H9 (cell line): ENCODE results near the gene USP3. TPM values are rescaled to one million over a fixed set of nuclear protein-coding genes. Genes with fewer than 3 reads are reported as not detected.

Experiments
- DNase-seq: peaks from one replicate; pipeline ENCODE4 v3.0.0-alpha.2; 2017
- H2AFZ ChIP-seq: one replicate; pipeline ENCODE4 v1.6.1; 2013; ENCODE audit warnings: mild to moderate bottlenecking, low read length, control low read depth, moderate library complexity
- H2AK5ac ChIP-seq: 2 replicates; pipeline ENCODE4 v1.6.1; 2013; ENCODE audit warnings: low read length, control low read depth, mixed read lengths; ENCODE audit not compliant: insufficient read length
- H2BK120ac ChIP-seq: one replicate; pipeline ENCODE4 v1.6.1; 2013; ENCODE audit warnings: low read depth, mild to moderate bottlenecking, low read length, control low read depth, inconsistent platforms; ENCODE audit not compliant: poor library complexity, severe bottlenecking
- H2BK12ac ChIP-seq: 2 replicates; pipeline ENCODE4 v1.6.1; 2013; ENCODE audit warnings: low read length, control low read depth, mixed read lengths, low read depth; ENCODE audit not compliant: insufficient read length
- H2BK15ac ChIP-seq: 2 replicates; pipeline ENCODE4 v1.6.1; 2013; ENCODE audit warnings: low read depth, low read length, control low read depth
- H2BK20ac ChIP-seq: one replicate; pipeline ENCODE4 v1.6.1; 2013; ENCODE audit warnings: low read depth, mild to moderate bottlenecking, low read length, control low read depth, inconsistent platforms; ENCODE audit not compliant: poor library complexity, severe bottlenecking
- H2BK5ac ChIP-seq: 2 replicates; pipeline ENCODE4 v1.6.1; 2013; ENCODE audit warnings: low read length, control low read depth, mixed read lengths; ENCODE audit not compliant: insufficient read length
- H3K14ac ChIP-seq: 2 replicates; pipeline ENCODE4 v1.6.1; 2013; ENCODE audit warnings: low read length, control low read depth; ENCODE audit not compliant: insufficient read depth
- H3K18ac ChIP-seq: 2 replicates; pipeline ENCODE4 v1.6.1; 2013; ENCODE audit warnings: low read depth, mild to moderate bottlenecking, mixed read lengths, low read length, control low read depth; ENCODE audit not compliant: insufficient read length
- H3K23ac ChIP-seq: 2 replicates; pipeline ENCODE4 v1.6.1; 2013; ENCODE audit warnings: low read length, control low read depth, mixed read lengths, low read depth; ENCODE audit not compliant: insufficient read length
- H3K23me2 ChIP-seq: 2 replicates; pipeline ENCODE4 v1.6.1; 2013; ENCODE audit warnings: low read depth, mild to moderate bottlenecking, mixed read lengths, low read length, control low read depth; ENCODE audit not compliant: insufficient read length, poor library complexity, severe bottlenecking
- H3K27ac ChIP-seq: 2 replicates; pipeline ENCODE4 v1.5.1; 2013; ENCODE audit warnings: low read length, control low read depth, mixed read lengths, low read depth; ENCODE audit not compliant: insufficient read length
- H3K27me3 ChIP-seq: 2 replicates; pipeline ENCODE4 v1.6.1; 2013; ENCODE audit warnings: low read length, control low read depth, inconsistent platforms; ENCODE audit not compliant: insufficient read depth
- H3K4ac ChIP-seq: 2 replicates; pipeline ENCODE4 v1.6.1; 2013; ENCODE audit warnings: low read depth, mild to moderate bottlenecking, control low read depth, inconsistent platforms, low read length, moderate library complexity
- H3K4me1 ChIP-seq: 2 replicates; pipeline ENCODE4 v1.6.1; 2013; ENCODE audit warnings: low read length, control low read depth, inconsistent platforms; ENCODE audit not compliant: insufficient read depth
- H3K4me2 ChIP-seq: 2 replicates; pipeline ENCODE4 v1.6.1; 2013; ENCODE audit warnings: low read length, control low read depth, mixed read lengths; ENCODE audit not compliant: insufficient read length, insufficient read depth
- H3K56ac ChIP-seq: 2 replicates; pipeline ENCODE4 v1.6.1; 2013; ENCODE audit warnings: low read depth, mild to moderate bottlenecking, mixed read lengths, low read length, control low read depth; ENCODE audit not compliant: insufficient read length
- H3K79me1 ChIP-seq: 2 replicates; pipeline ENCODE4 v1.6.1; 2013; ENCODE audit warnings: low read depth, mild to moderate bottlenecking, moderate library complexity, low read length, control low read depth, inconsistent platforms; ENCODE audit not compliant: insufficient read depth, poor library complexity, severe bottlenecking
- H3K79me2 ChIP-seq: 2 replicates; pipeline ENCODE4 v1.6.1; 2013; ENCODE audit warnings: low read length, control low read depth, inconsistent platforms; ENCODE audit not compliant: insufficient read depth
- H3K9ac ChIP-seq: 2 replicates; pipeline ENCODE4 v1.6.1; 2013; ENCODE audit warnings: low read length, control low read depth, mixed read lengths; ENCODE audit not compliant: insufficient read length; ENCODE audit errors: extremely low read depth
- H3K9me3 ChIP-seq: one replicate; pipeline ENCODE4 v1.6.1; 2013; ENCODE audit warnings: low read depth, low read length, inconsistent platforms; ENCODE audit not compliant: control insufficient read depth
- H3T11ph ChIP-seq: one replicate; pipeline ENCODE4 v1.6.1; 2013; ENCODE audit warnings: mild to moderate bottlenecking, low read length, control low read depth, inconsistent platforms
- H4K20me1 ChIP-seq: one replicate; pipeline ENCODE4 v1.6.1; 2013; ENCODE audit not compliant: control insufficient read depth, insufficient read length, insufficient read depth
- H4K5ac ChIP-seq: 2 replicates; pipeline ENCODE4 v1.6.1; 2013; ENCODE audit warnings: low read depth, mild to moderate bottlenecking, mixed read lengths, low read length, control low read depth; ENCODE audit not compliant: insufficient read length
- H4K8ac ChIP-seq: replicated peaks from 2 replicates; pipeline ENCODE4 v1.6.1; 2013; ENCODE audit warnings: low read length, control low read depth, mixed read lengths, low read depth; ENCODE audit not compliant: insufficient read length
- H4K91ac ChIP-seq: 2 replicates; pipeline ENCODE4 v1.6.1; 2013; ENCODE audit warnings: low read depth, mild to moderate bottlenecking, moderate library complexity, mixed read lengths, low read length, control low read depth; ENCODE audit not compliant: insufficient read length
- H3K27ac Mint-ChIP-seq, 3 experiments: 2 replicates in 2 of 3; 3 replicates in 1 of 3; pipeline ENCODE4 v1.8.0; 2020 to 2021; ENCODE audit warnings: mixed read lengths in 3 of 3, mild to moderate bottlenecking in 1 of 3, moderate library complexity in 1 of 3
- H3K27me3 Mint-ChIP-seq: 2 replicates; pipeline ENCODE4 v1.8.0; 2021; ENCODE audit warnings: low read depth, mild to moderate bottlenecking, moderate library complexity, mixed read lengths
- H3K36me3 Mint-ChIP-seq, 3 experiments: 2 replicates in 2 of 3; 3 replicates in 1 of 3; pipeline ENCODE4 v1.8.0; 2020 to 2021; ENCODE audit warnings: low read depth in 3 of 3, mixed read lengths in 3 of 3; ENCODE audit not compliant: insufficient read depth in 1 of 3
- H3K4me1 Mint-ChIP-seq, 2 experiments: 2 replicates each; pipeline ENCODE4 v1.8.0; 2020; ENCODE audit warnings: mixed read lengths in 2 of 2
- H3K4me3 Mint-ChIP-seq, 2 experiments: 2 replicates in 1 of 2; 3 replicates in 1 of 2; pipeline ENCODE4 v1.8.0; 2020 to 2021; ENCODE audit warnings: mild to moderate bottlenecking in 2 of 2, mixed read lengths in 2 of 2, moderate library complexity in 1 of 2
- H3K9me3 Mint-ChIP-seq, 2 experiments: 2 replicates in 1 of 2; 3 replicates in 1 of 2; pipeline ENCODE4 v1.8.0; 2020; ENCODE audit warnings: mild to moderate bottlenecking in 2 of 2, mixed read lengths in 2 of 2, moderate library complexity in 1 of 2
- CTCF ChIP-seq: fragments of 200-600 bp; sonication (generic); conservative IDR thresholded peaks from 3 replicates; pipeline ENCODE4 v1.8.0; 2021; ENCODE audit warnings: antibody characterized with exemption, mild to moderate bottlenecking
- WGBS: extraction: QIAGEN DNeasy Blood & Tissue Kit; methylation state at CpG from one replicate; pipeline ENCODE4 v1.1.7; 2013; ENCODE audit warnings: missing lambda C conversion rate, low lambda C conversion rate, mixed read lengths; ENCODE audit not compliant: insufficient read length; ENCODE audit errors: extremely low coverage; 5-methylcytosine and 5-hydroxymethylcytosine counted together
- total RNA-seq: library from RNA; stranded (reverse); gene quantifications from 2 replicates; pipeline ENCODE4 v1.2.1, GENCODE V29; 2021

USP3 gene
- total RNA-seq, 1 experiment from 2014 or later = 14.2 TPM

- Histone ChIP-seq H3K27ac (no peak overlapping the region), H4K91ac (no peak overlapping the region), H4K8ac (no peak overlapping the region), H3K23ac (no peak overlapping the region), H3K56ac (no peak overlapping the region), H3T11ph (no peak overlapping the region), H3K4ac (no peak overlapping the region), H3K14ac (no peak overlapping the region), H3K23me2 (peaks cover 11% of the 10 kb centered on the region), H2AFZ (no peak overlapping the region), H3K79me2 (no peaks in the 10 kb centered on the region), H2BK120ac (no peak overlapping the region), H2BK12ac (no peak overlapping the region), H2AK5ac (no peak overlapping the region), H2BK20ac (no peak overlapping the region), H3K4me2 (no peak overlapping the region), H3K9me3 (no peaks in the 10 kb centered on the region), H4K5ac (no peak overlapping the region), H3K79me1 (no peaks in the 10 kb centered on the region), H3K9ac (no peak overlapping the region), H3K27me3 (peaks cover 3% of the 10 kb centered on the region; the same call in 1 of the 2 replicates), H3K18ac (no peak overlapping the region), H3K4me1 (no peaks in the 10 kb centered on the region), H2BK5ac (no peak overlapping the region), H2BK15ac (no peak overlapping the region), H4K20me1 (no peaks in the 10 kb centered on the region)
- Mint-ChIP-seq H3K36me3 (peaks cover 3 to 24% (median 5%) of the 10 kb centered on the region in 3 experiments; a peak in 6 of 7 replicates), H3K27me3 (peaks cover 26% of the 10 kb centered on the region), H3K4me3 (no peak overlapping the region), H3K27ac (no peak overlapping the region), H3K4me1 (peaks cover 13 to 14% of the 10 kb centered on the region in 2 experiments), H3K9me3 (no peaks in the 10 kb centered on the region)
- TF ChIP-seq CTCF = no peak
- no peak for DNase-seq
- WGBS = no CpG with 5 or more reads among the region's 3 CpGs
Observed at GRCh38 chr15:63605036-63605435, 100.6 kb downstream of the USP3 start.
